GM12892 (cell line): ENCODE data around the gene VMP1.

Experiments
- POLR2A ChIP-seq: IDR thresholded peaks from 2 replicates; pipeline ENCODE4 v1.6.1; 2011; ENCODE audit warnings: low read depth, low read length, control low read depth
- TAF1 ChIP-seq: IDR thresholded peaks from 2 replicates; pipeline ENCODE4 v1.6.1; 2011; ENCODE audit warnings: low read depth, mild to moderate bottlenecking, control low read depth, low read length, borderline replicate concordance

GRCh38 chr17:59698143-59698542 lies 9.3 kb upstream of the VMP1 start:
- TF ChIP-seq TAF1 (no peak), POLR2A (no peak)
